Naive B cell (primary cell): Measurements from ENCODE around the gene FOXP3. TPM values are rescaled to one million over a fixed set of nuclear protein-coding genes. Genes with fewer than 3 reads are reported as not detected.

Source experiments
- ATAC-seq, 2 donors: fragments of 150-1000 bp; cut with Tn5 transposase; 2 replicates each; pipeline ENCODE4 v1.10.0; 2021; ENCODE audit warnings: low read depth in 2 of 2, mild to moderate bottlenecking in 2 of 2, moderate library complexity in 2 of 2
- DNase-seq: peaks from one replicate; pipeline ENCODE4 v3.0.0; 2022
- H3K27ac Mint-ChIP-seq, 6 donors: one replicate each; pipeline ENCODE4 v1.8.0; 2020 to 2022; ENCODE audit warnings: mild to moderate bottlenecking in 6 of 6, mixed read lengths in 6 of 6, moderate library complexity in 5 of 6, inconsistent platforms in 2 of 6
- H3K27me3 Mint-ChIP-seq, 3 donors: one replicate each; pipeline ENCODE4 v1.8.0; 2021 to 2022; ENCODE audit warnings: mixed read lengths in 3 of 3, mild to moderate bottlenecking in 1 of 3
- H3K36me3 Mint-ChIP-seq, 2 donors: one replicate each; pipeline ENCODE4 v1.8.0; 2020 to 2022; ENCODE audit warnings: mixed read lengths in 2 of 2, inconsistent platforms in 1 of 2, mild to moderate bottlenecking in 1 of 2
- H3K4me1 Mint-ChIP-seq, 3 donors: one replicate each; pipeline ENCODE4 v1.8.0; 2020 to 2022; ENCODE audit warnings: mixed read lengths in 3 of 3, inconsistent platforms in 1 of 3, mild to moderate bottlenecking in 1 of 3, moderate library complexity in 1 of 3
- H3K4me3 Mint-ChIP-seq, 8 donors: one replicate each; pipeline ENCODE4 v1.8.0; 2020 to 2022; ENCODE audit warnings: mild to moderate bottlenecking in 8 of 8, mixed read lengths in 8 of 8, moderate library complexity in 8 of 8, inconsistent platforms in 2 of 8
- H3K9me3 Mint-ChIP-seq, 7 donors: one replicate each; pipeline ENCODE4 v1.8.0; 2020 to 2022; ENCODE audit warnings: mixed read lengths in 7 of 7, mild to moderate bottlenecking in 5 of 7, inconsistent platforms in 2 of 7, moderate library complexity in 1 of 7
- polyA plus RNA-seq, 6 donors: library from polyadenylated mRNA; unstranded; fragments of 300-500 nt; fragmentation: Illumina TruSeq; gene quantifications; one replicate each; pipeline ENCODE4 v1.2.3, GENCODE V29; 2021; ENCODE audit warnings: low read depth in 6 of 6

FOXP3 gene
- polyA plus RNA-seq, 6 donors from 2014 or later: 0.15 to 0.32 (median 0.22) TPM; not detected in 2

GRCh38 chrX:49214996-49215526 lies 49.4 kb downstream of the FOXP3 start:
- ATAC-seq (no peak), DNase-seq (no peak)
- no peak overlapping the region for H3K4me3 Mint-ChIP-seq
- peaks cover 0 to 10% of the 10 kb centered on the region in 2 donors for H3K36me3 Mint-ChIP-seq
- H3K4me1 Mint-ChIP-seq: no peaks in the 10 kb centered on the region
- peaks cover 0 to 16% (median 0%) of the 10 kb centered on the region in 7 donors for H3K9me3 Mint-ChIP-seq
- H3K27ac Mint-ChIP-seq: no peak overlapping the region
- H3K27me3 Mint-ChIP-seq: peaks cover 0 to 14% (median 9%) of the 10 kb centered on the region in 3 donors

GRCh38 chrX:49214416-49214815 lies 50.1 kb downstream of the FOXP3 start:
- Mint-ChIP-seq H3K36me3 (peaks cover 0 to 10% of the 10 kb centered on the region in 2 donors), H3K27me3 (peaks cover 0 to 14% (median 9%) of the 10 kb centered on the region in 3 donors), H3K9me3 (peaks cover 0 to 16% (median 0%) of the 10 kb centered on the region in 7 donors), H3K27ac (no peak overlapping the region), H3K4me3 (no peak overlapping the region), H3K4me1 (no peaks in the 10 kb centered on the region)
- ATAC-seq (no peak), DNase-seq (no peak)

GRCh38 chrX:49212861-49213260 lies 51.6 kb downstream of the FOXP3 start:
- H3K36me3 Mint-ChIP-seq: peaks cover 0 to 10% of the 10 kb centered on the region in 2 donors
- H3K4me1 Mint-ChIP-seq: no peaks in the 10 kb centered on the region
- H3K27me3 Mint-ChIP-seq: peaks cover 0 to 14% (median 9%) of the 10 kb centered on the region in 3 donors
- DNase-seq (no peak), ATAC-seq (no peak)
- no peak overlapping the region for H3K4me3 Mint-ChIP-seq
- peaks cover 0 to 16% (median 0%) of the 10 kb centered on the region in 7 donors for H3K9me3 Mint-ChIP-seq
- no peak overlapping the region for H3K27ac Mint-ChIP-seq

- Mint-ChIP-seq H3K4me3 (no peak overlapping the region), H3K36me3 (peaks cover 0 to 10% of the 10 kb centered on the region in 2 donors), H3K27ac (no peak overlapping the region), H3K27me3 (peaks cover 0 to 14% (median 9%) of the 10 kb centered on the region in 3 donors), H3K9me3 (peaks cover 0 to 16% (median 0%) of the 10 kb centered on the region in 7 donors), H3K4me1 (no peaks in the 10 kb centered on the region)
- ATAC-seq (no peak), DNase-seq (no peak)
Observed at GRCh38 chrX:49212209-49212608, 52.3 kb downstream of the FOXP3 start.

- peaks cover 0 to 11% (median 9%) of the 10 kb centered on the region in 3 donors for H3K27me3 Mint-ChIP-seq
- ATAC-seq (no peak), DNase-seq (no peak)
- peaks cover 0 to 10% of the 10 kb centered on the region in 2 donors for H3K36me3 Mint-ChIP-seq
- no peaks in the 10 kb centered on the region for H3K4me1 Mint-ChIP-seq
- no peak overlapping the region for H3K27ac Mint-ChIP-seq
- H3K4me3 Mint-ChIP-seq: peak overlapping the region in 2 of 8 donors; percentile 11 to 77
- H3K9me3 Mint-ChIP-seq: peaks cover 0 to 16% (median 0%) of the 10 kb centered on the region in 7 donors
Observed at GRCh38 chrX:49211074-49211473, 53.4 kb downstream of the FOXP3 start.

- Mint-ChIP-seq H3K4me1 (no peaks in the 10 kb centered on the region), H3K27ac (no peak overlapping the region), H3K9me3 (peaks cover 0 to 16% (median 0%) of the 10 kb centered on the region in 7 donors), H3K27me3 (peaks cover 0 to 9% (median 5%) of the 10 kb centered on the region in 3 donors), H3K36me3 (peaks cover 0 to 10% of the 10 kb centered on the region in 2 donors), H3K4me3 (peak overlapping the region in 1 of 8 donors; percentile 39)
- ATAC-seq (no peak), DNase-seq (no peak)
Observed at GRCh38 chrX:49210406-49210805, 54.1 kb downstream of the FOXP3 start.

- ATAC-seq (peak; percentile 25 to 27), DNase-seq (no peak)
- Mint-ChIP-seq H3K4me1 (no peaks in the 10 kb centered on the region), H3K27me3 (peaks cover 0 to 9% (median 0%) of the 10 kb centered on the region in 3 donors), H3K4me3 (peak overlapping the region in 6 of 8 donors; percentile 6 to 47 (median 18)), H3K9me3 (peaks cover 0 to 16% (median 0%) of the 10 kb centered on the region in 7 donors), H3K27ac (no peak overlapping the region), H3K36me3 (peaks cover 0 to 10% of the 10 kb centered on the region in 2 donors)
Observed at GRCh38 chrX:49209434-49210251, 54.9 kb downstream of the FOXP3 start.

GRCh38 chrX:49208399-49208798 lies 56.1 kb downstream of the FOXP3 start:
- DNase-seq (no peak), ATAC-seq (no peak)
- Mint-ChIP-seq H3K27ac (no peak overlapping the region), H3K4me1 (no peaks in the 10 kb centered on the region), H3K36me3 (peaks cover 0 to 7% of the 10 kb centered on the region in 2 donors), H3K27me3 (peaks cover 0 to 15% (median 0%) of the 10 kb centered on the region in 3 donors), H3K4me3 (no peak overlapping the region), H3K9me3 (peaks cover 0 to 13% (median 0%) of the 10 kb centered on the region in 7 donors)

- no peak overlapping the region for H3K27ac Mint-ChIP-seq
- no peak for ATAC-seq
- no peaks in the 10 kb centered on the region for H3K4me1 Mint-ChIP-seq
- no peak for DNase-seq
- H3K36me3 Mint-ChIP-seq: no peaks in the 10 kb centered on the region
- no peaks in the 10 kb centered on the region for H3K9me3 Mint-ChIP-seq
- H3K27me3 Mint-ChIP-seq: peaks cover 0 to 15% (median 0%) of the 10 kb centered on the region in 3 donors
- H3K4me3 Mint-ChIP-seq: no peak overlapping the region
Observed at GRCh38 chrX:49206543-49206942, 58.0 kb downstream of the FOXP3 start.

GRCh38 chrX:49205443-49205842 lies 59.1 kb downstream of the FOXP3 start:
- ATAC-seq (no peak), DNase-seq (no peak)
- no peak overlapping the region for H3K4me3 Mint-ChIP-seq
- H3K9me3 Mint-ChIP-seq: peaks cover 0 to 2% (median 0%) of the 10 kb centered on the region in 7 donors
- no peak overlapping the region for H3K27ac Mint-ChIP-seq
- no peaks in the 10 kb centered on the region for H3K36me3 Mint-ChIP-seq
- peaks cover 0 to 7% (median 0%) of the 10 kb centered on the region in 3 donors for H3K27me3 Mint-ChIP-seq
- peaks cover 0 to 6% (median 4%) of the 10 kb centered on the region in 3 donors for H3K4me1 Mint-ChIP-seq

- no peak for ATAC-seq
- Mint-ChIP-seq H3K4me3 (no peak overlapping the region), H3K36me3 (no peaks in the 10 kb centered on the region), H3K27me3 (peaks cover 0 to 7% (median 0%) of the 10 kb centered on the region in 3 donors), H3K9me3 (peaks cover 0 to 2% (median 0%) of the 10 kb centered on the region in 7 donors), H3K27ac (peak overlapping the region in 1 of 6 donors; percentile 76), H3K4me1 (peaks cover 0 to 7% (median 4%) of the 10 kb centered on the region in 3 donors)
- DNase-seq: no peak
Observed at GRCh38 chrX:49204709-49205108, 59.8 kb downstream of the FOXP3 start.

- Mint-ChIP-seq H3K27me3 (peaks cover 0 to 7% (median 0%) of the 10 kb centered on the region in 3 donors), H3K4me3 (no peak overlapping the region), H3K9me3 (peaks cover 0 to 2% (median 0%) of the 10 kb centered on the region in 7 donors), H3K4me1 (peaks cover 3 to 10% (median 4%) of the 10 kb centered on the region in 3 donors), H3K36me3 (no peaks in the 10 kb centered on the region), H3K27ac (no peak overlapping the region)
- DNase-seq: no peak
- no peak for ATAC-seq
Observed at GRCh38 chrX:49204017-49204416, 60.5 kb downstream of the FOXP3 start.

- H3K27ac Mint-ChIP-seq: no peak overlapping the region
- peaks cover 4 to 13% (median 5%) of the 10 kb centered on the region in 3 donors for H3K4me1 Mint-ChIP-seq
- no peak for ATAC-seq
- DNase-seq: no peak
- no peaks in the 10 kb centered on the region for H3K36me3 Mint-ChIP-seq
- no peak overlapping the region for H3K4me3 Mint-ChIP-seq
- peaks cover 0 to 2% (median 0%) of the 10 kb centered on the region in 7 donors for H3K9me3 Mint-ChIP-seq
- peaks cover 0 to 9% (median 0%) of the 10 kb centered on the region in 3 donors for H3K27me3 Mint-ChIP-seq
Observed at GRCh38 chrX:49203536-49203935, 61.0 kb downstream of the FOXP3 start.
